ENCODE data around the gene LITAF. TPM values are rescaled to one million over a fixed set of nuclear protein-coding genes. Genes with fewer than 3 reads are reported as not detected.

LITAF gene
- total RNA-seq, 1 experiment from 2014 or later: 328 TPM

DNA sequence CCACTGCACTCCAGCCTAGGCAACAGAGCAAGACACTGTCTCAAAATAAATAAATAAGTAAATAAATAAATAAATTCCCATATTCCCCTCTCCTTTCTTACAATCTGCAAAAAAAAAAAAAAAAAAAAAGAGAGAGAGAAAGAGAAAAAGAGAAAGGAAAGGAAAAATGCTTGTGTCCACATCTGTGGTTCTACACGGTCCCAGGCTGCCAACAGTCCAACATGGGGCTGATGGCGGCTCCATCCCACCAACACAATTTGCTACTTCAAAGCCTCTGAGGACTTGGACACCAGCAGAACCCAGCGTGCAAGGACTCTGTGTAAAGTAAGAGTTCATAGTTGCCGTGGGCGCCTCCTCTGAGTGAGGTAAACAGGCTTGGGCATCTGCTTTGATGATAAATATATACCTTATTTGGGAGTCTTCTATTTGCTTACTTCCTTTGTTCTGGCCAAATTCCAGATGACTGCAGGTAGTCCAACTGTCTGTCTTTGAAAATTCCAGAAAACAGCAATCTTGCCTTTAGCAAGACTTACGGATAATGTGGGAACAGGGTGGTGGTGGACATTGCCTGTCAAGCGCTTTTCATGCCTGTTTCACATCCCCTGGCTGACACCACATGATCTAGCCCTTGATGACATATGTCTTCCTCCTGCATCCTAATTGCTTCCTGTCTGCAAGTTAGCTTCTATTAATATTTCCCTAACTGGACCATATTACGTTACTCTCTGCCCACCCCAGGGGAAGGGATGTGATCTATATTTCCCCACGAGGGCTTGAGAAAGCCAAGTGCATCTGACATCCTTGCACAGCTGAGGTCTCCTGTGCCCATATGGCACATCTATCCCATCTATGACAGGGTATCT, 10.1 kb downstream of the LITAF start:
- peaks cover 95% of the 10 kb centered on the region for H3K36me3 Mint-ChIP-seq (ENCODE audit: insufficient read depth, unreplicated experiment)
- intact Hi-C loops (cut with micrococcal nuclease; ENCODE audit: unreplicated experiment): no loop called here
- DNase-seq: no peak

DNA sequence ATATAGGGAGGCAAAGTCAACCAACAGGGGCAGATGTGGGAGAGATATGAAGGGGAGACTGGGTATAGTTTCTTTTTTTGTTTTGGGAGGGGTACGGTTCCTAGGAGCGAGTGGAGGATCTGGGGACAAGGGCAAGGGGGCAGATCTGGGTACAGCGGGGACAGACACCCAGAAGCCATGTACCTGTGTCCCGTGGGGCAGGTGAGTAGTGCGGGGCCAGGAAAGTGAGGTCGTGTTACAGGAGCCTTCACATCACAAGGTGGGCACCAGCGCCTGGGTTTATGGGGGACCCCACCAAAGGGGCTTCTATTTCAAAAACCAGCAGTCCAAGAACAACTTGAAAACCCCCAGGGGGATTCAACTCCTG, 11.5 kb downstream of the LITAF start:
- TF ChIP-seq, protein P1, sequence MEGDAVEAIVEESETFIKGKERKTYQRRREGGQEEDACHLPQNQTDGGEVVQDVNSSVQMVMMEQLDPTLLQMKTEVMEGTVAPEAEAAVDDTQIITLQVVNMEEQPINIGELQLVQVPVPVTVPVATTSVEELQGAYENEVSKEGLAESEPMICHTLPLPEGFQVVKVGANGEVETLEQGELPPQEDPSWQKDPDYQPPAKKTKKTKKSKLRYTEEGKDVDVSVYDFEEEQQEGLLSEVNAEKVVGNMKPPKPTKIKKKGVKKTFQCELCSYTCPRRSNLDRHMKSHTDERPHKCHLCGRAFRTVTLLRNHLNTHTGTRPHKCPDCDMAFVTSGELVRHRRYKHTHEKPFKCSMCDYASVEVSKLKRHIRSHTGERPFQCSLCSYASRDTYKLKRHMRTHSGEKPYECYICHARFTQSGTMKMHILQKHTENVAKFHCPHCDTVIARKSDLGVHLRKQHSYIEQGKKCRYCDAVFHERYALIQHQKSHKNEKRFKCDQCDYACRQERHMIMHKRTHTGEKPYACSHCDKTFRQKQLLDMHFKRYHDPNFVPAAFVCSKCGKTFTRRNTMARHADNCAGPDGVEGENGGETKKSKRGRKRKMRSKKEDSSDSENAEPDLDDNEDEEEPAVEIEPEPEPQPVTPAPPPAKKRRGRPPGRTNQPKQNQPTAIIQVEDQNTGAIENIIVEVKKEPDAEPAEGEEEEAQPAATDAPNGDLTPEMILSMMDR (IDR thresholded peaks at IDR 0.05; ENCODE audit: unreplicated experiment): no peak
- H3K4me3 Mint-ChIP-seq (ENCODE audit: low read depth, unreplicated experiment): no peak overlapping the region
- no peak for DNase-seq
- intact Hi-C loops (cut with micrococcal nuclease; ENCODE audit: unreplicated experiment): no loop called here
- BruUV-seq (replicated peaks): no TSS peak
- no peaks in the 10 kb centered on the region for H3K27me3 Mint-ChIP-seq (ENCODE audit: unreplicated experiment)
- H3K4me1 Mint-ChIP-seq (ENCODE audit: low read depth, unreplicated experiment): peaks cover 46% of the 10 kb centered on the region
- CTCF ChIA-PET: interaction anchor here (0.6 kb wide), 2 partner anchors 86 to 148 kb away, joined by 3 to 4 read pairs; no protein-coding TSS in a partner anchor
- peaks cover 95% of the 10 kb centered on the region for H3K36me3 Mint-ChIP-seq (ENCODE audit: insufficient read depth, unreplicated experiment)
- H3K27ac Mint-ChIP-seq (ENCODE audit: unreplicated experiment): no peak overlapping the region
- no peaks in the 10 kb centered on the region for H3K9me3 Mint-ChIP-seq (ENCODE audit: low read depth, unreplicated experiment)

More for the DNA sequence above, 10.1 kb downstream of the LITAF start:
- BruUV-seq (replicated peaks): no TSS peak
- no peaks in the 10 kb centered on the region for H3K27me3 Mint-ChIP-seq (ENCODE audit: unreplicated experiment)
- CTCF ChIA-PET: interaction anchor here (0.7 kb wide), 2 partner anchors 112 to 147 kb away, joined by 3 to 6 read pairs; no protein-coding TSS in a partner anchor
- H3K4me1 Mint-ChIP-seq (ENCODE audit: low read depth, unreplicated experiment): peaks cover 60% of the 10 kb centered on the region
- no peak overlapping the region for H3K4me3 Mint-ChIP-seq (ENCODE audit: low read depth, unreplicated experiment)
- peak overlapping the region; percentile 82 for H3K27ac Mint-ChIP-seq (ENCODE audit: unreplicated experiment)
- H3K9me3 Mint-ChIP-seq (ENCODE audit: low read depth, unreplicated experiment): no peaks in the 10 kb centered on the region
- TF ChIP-seq, protein P1 (IDR thresholded peaks at IDR 0.05; ENCODE audit: unreplicated experiment): no peak

DNA sequence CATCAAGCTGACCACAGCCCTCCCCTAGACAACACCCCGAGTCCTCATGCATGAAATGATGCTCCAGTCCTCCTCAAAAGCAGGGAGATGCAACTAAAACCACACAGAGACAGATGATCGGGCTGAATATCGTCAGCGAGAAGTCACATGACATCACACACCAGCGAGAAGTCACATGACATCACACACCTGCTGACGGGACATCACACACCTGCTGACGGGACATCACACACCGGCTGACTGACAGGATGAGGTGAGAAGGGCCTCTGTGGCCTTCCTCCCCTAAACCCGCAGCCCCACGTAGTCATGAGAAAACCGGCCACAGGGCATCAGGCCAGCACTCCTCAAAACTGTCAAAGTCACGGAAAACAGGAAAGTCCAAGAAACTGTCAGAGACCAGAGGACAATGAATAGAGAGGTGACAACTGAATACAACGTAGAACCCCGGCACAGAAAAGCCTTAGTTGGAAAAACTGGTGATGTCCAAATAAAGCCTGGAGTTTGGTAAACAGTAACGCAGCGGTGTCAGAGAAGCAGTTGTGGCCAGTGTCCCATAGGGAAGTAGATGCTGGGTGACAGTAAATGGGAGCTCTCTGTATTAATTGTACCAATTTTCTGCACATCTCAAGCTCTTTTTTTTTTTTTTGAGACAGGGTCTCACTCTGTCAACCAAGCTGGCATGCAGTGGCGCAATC, 14.3 kb downstream of the LITAF start:
- no peak for DNase-seq
- H3K27ac Mint-ChIP-seq (ENCODE audit: unreplicated experiment): peak overlapping the region; percentile 24
- no TSS peak for BruUV-seq (replicated peaks)
- H3K27me3 Mint-ChIP-seq (ENCODE audit: unreplicated experiment): no peaks in the 10 kb centered on the region
- CTCF ChIA-PET: interaction anchor here (1.5 kb wide), 1 partner anchor 12 kb away, joined by 3 read pairs; no protein-coding TSS in a partner anchor
- intact Hi-C loops (cut with micrococcal nuclease; ENCODE audit: unreplicated experiment): no loop called here
- TF ChIP-seq, protein P1 (IDR thresholded peaks at IDR 0.05; ENCODE audit: unreplicated experiment): no peak
- peaks cover 47% of the 10 kb centered on the region for H3K4me1 Mint-ChIP-seq (ENCODE audit: low read depth, unreplicated experiment)
- H3K9me3 Mint-ChIP-seq (ENCODE audit: low read depth, unreplicated experiment): no peaks in the 10 kb centered on the region
- H3K4me3 Mint-ChIP-seq (ENCODE audit: low read depth, unreplicated experiment): no peak overlapping the region
- peaks cover 95% of the 10 kb centered on the region for H3K36me3 Mint-ChIP-seq (ENCODE audit: insufficient read depth, unreplicated experiment)

DNA sequence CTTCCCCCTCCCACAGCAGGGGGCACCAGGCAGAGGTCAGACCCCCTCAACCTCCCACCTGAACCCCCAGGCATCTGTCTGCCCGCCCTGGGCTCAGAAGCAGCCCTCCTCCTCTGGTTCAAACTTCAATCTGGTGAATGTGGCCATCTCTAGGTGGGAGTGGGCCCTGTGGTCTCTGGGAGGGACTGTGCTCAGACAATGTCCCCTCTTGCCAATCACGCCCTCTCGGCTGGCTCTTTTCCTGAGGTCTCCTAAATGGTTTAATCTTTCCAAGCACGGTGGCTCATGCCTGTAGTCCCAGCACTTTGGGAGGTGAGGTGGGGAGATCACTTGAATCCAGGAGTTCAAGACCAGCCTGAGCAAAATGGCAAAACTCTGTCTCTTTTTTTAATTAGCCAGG, 15.2 kb downstream of the LITAF start:
- Mint-ChIP-seq H3K9me3 (ENCODE audit: low read depth, unreplicated experiment) (no peaks in the 10 kb centered on the region), H3K27me3 (ENCODE audit: unreplicated experiment) (no peaks in the 10 kb centered on the region), H3K4me3 (ENCODE audit: low read depth, unreplicated experiment) (no peak overlapping the region), H3K36me3 (ENCODE audit: insufficient read depth, unreplicated experiment) (peaks cover 95% of the 10 kb centered on the region), H3K4me1 (ENCODE audit: low read depth, unreplicated experiment) (peaks cover 48% of the 10 kb centered on the region), H3K27ac (ENCODE audit: unreplicated experiment) (peak overlapping the region; percentile 24)
- no peak for DNase-seq
- CTCF ChIA-PET: no interaction called here
- TF ChIP-seq, protein P1 (IDR thresholded peaks at IDR 0.05; ENCODE audit: unreplicated experiment): no peak
- no TSS peak for BruUV-seq (replicated peaks)
- intact Hi-C loops (cut with micrococcal nuclease; ENCODE audit: unreplicated experiment): no loop called here
